ENCODE results near the gene TPCN2. TPM values are rescaled to one million over a fixed set of nuclear protein-coding genes. Genes with fewer than 3 reads are reported as not detected.

Gene TPCN2
- polyA plus RNA-seq, 2 donors = 6.5 to 12.1 TPM

- H3K27ac ChIP-seq (ENCODE audit: low read depth in 2 of 2, low read length in 1 of 2) = peak overlapping the region in 1 of 2 donors; percentile 29
- peaks cover 0 to 2% of the 10 kb centered on the region in 2 donors for H3K4me1 ChIP-seq (ENCODE audit: control insufficient read depth in 2 of 2, insufficient read depth in 2 of 2, low read length in 1 of 2)
- no peak overlapping the region for H3K4me3 ChIP-seq (ENCODE audit: low read depth in 1 of 2, low read length in 2 of 2)
- no peaks in the 10 kb centered on the region for H3K36me3 ChIP-seq (ENCODE audit: control insufficient read depth in 2 of 2, insufficient read depth in 2 of 2, low read length in 1 of 2)
- H3K9me3 ChIP-seq (ENCODE audit: control insufficient read depth in 2 of 2, insufficient read depth in 1 of 2, low read depth in 1 of 2, low read length in 1 of 2) = no peaks in the 10 kb centered on the region
- 28 to 29% methylated on average over 15 of the region's 15 CpGs for WGBS, 2 donors
- no peaks in the 10 kb centered on the region for H3K27me3 ChIP-seq (ENCODE audit: control insufficient read depth in 1 of 2, insufficient read depth in 2 of 2, low read length in 2 of 2)
Measured at GRCh38 chr11:69044111-69045013, 4.4 kb upstream of the TPCN2 start.

- 31 to 35% methylated on average over 11 of the region's 11 CpGs for WGBS, 2 donors
- Histone ChIP-seq H3K4me1 (ENCODE audit: control insufficient read depth in 2 of 2, insufficient read depth in 2 of 2, low read length in 1 of 2) (peaks cover 7 to 18% of the 10 kb centered on the region in 2 donors), H3K27me3 (ENCODE audit: control insufficient read depth in 1 of 2, insufficient read depth in 2 of 2, low read length in 2 of 2) (no peaks in the 10 kb centered on the region), H3K9me3 (ENCODE audit: control insufficient read depth in 2 of 2, insufficient read depth in 1 of 2, low read depth in 1 of 2, low read length in 1 of 2) (no peaks in the 10 kb centered on the region), H3K4me3 (ENCODE audit: low read depth in 1 of 2, low read length in 2 of 2) (peak overlapping the region; percentile 5 to 87), H3K36me3 (ENCODE audit: control insufficient read depth in 2 of 2, insufficient read depth in 2 of 2, low read length in 1 of 2) (peaks cover 0 to 3% of the 10 kb centered on the region in 2 donors), H3K27ac (ENCODE audit: low read depth in 2 of 2, low read length in 1 of 2) (peak overlapping the region; percentile 45 to 56)
Measured at GRCh38 chr11:69048031-69048693, 570 bp upstream of the TPCN2 start.

- peaks cover 7 to 16% of the 10 kb centered on the region in 2 donors for H3K4me1 ChIP-seq (ENCODE audit: control insufficient read depth in 2 of 2, insufficient read depth in 2 of 2, low read length in 1 of 2)
- peak overlapping the region; percentile 87 to 93 for H3K4me3 ChIP-seq (ENCODE audit: low read depth in 1 of 2, low read length in 2 of 2)
- 6 to 7% methylated on average over 15 of the region's 15 CpGs for WGBS, 2 donors
Measured at GRCh38 chr11:69049490-69049867, 747 bp downstream of the TPCN2 start.

GRCh38 chr11:69050592-69051380 is 2.1 kb downstream of the TPCN2 start:
- Histone ChIP-seq H3K4me1 (ENCODE audit: control insufficient read depth in 2 of 2, insufficient read depth in 2 of 2, low read length in 1 of 2) (peaks cover 7 to 18% of the 10 kb centered on the region in 2 donors), H3K4me3 (ENCODE audit: low read depth in 1 of 2, low read length in 2 of 2) (no peak overlapping the region), H3K27ac (ENCODE audit: low read depth in 2 of 2, low read length in 1 of 2) (peak overlapping the region; percentile 26 to 80)

More at GRCh38 chr11:69049490-69049867, 747 bp downstream of the TPCN2 start:
- H3K27ac ChIP-seq (ENCODE audit: low read depth in 2 of 2, low read length in 1 of 2) = peak overlapping the region; percentile 88 to 90
- H3K9me3 ChIP-seq (ENCODE audit: control insufficient read depth in 2 of 2, insufficient read depth in 1 of 2, low read depth in 1 of 2, low read length in 1 of 2) = no peaks in the 10 kb centered on the region
- no peaks in the 10 kb centered on the region for H3K27me3 ChIP-seq (ENCODE audit: control insufficient read depth in 1 of 2, insufficient read depth in 2 of 2, low read length in 2 of 2)
- H3K36me3 ChIP-seq (ENCODE audit: control insufficient read depth in 2 of 2, insufficient read depth in 2 of 2, low read length in 1 of 2) = peaks cover 0 to 12% of the 10 kb centered on the region in 2 donors

GRCh38 chr11:69051381-69052342 is 2.9 kb downstream of the TPCN2 start:
- Histone ChIP-seq H3K4me3 (ENCODE audit: low read depth in 1 of 2, low read length in 2 of 2) (no peak overlapping the region), H3K9me3 (ENCODE audit: control insufficient read depth in 2 of 2, insufficient read depth in 1 of 2, low read depth in 1 of 2, low read length in 1 of 2) (no peaks in the 10 kb centered on the region), H3K27ac (ENCODE audit: low read depth in 2 of 2, low read length in 1 of 2) (peak overlapping the region in 1 of 2 donors; percentile 74), H3K27me3 (ENCODE audit: control insufficient read depth in 1 of 2, insufficient read depth in 2 of 2, low read length in 2 of 2) (no peaks in the 10 kb centered on the region), H3K4me1 (ENCODE audit: control insufficient read depth in 2 of 2, insufficient read depth in 2 of 2, low read length in 1 of 2) (peaks cover 7 to 22% of the 10 kb centered on the region in 2 donors), H3K36me3 (ENCODE audit: control insufficient read depth in 2 of 2, insufficient read depth in 2 of 2, low read length in 1 of 2) (peaks cover 0 to 24% of the 10 kb centered on the region in 2 donors)
- 76 to 81% methylated on average over 20 of the region's 20 CpGs for WGBS, 2 donors

More at GRCh38 chr11:69050592-69051380, 2.1 kb downstream of the TPCN2 start:
- WGBS, 2 donors = 77 to 82% methylated on average over 18 of the region's 18 CpGs
- Histone ChIP-seq H3K36me3 (ENCODE audit: control insufficient read depth in 2 of 2, insufficient read depth in 2 of 2, low read length in 1 of 2) (peaks cover 0 to 23% of the 10 kb centered on the region in 2 donors), H3K27me3 (ENCODE audit: control insufficient read depth in 1 of 2, insufficient read depth in 2 of 2, low read length in 2 of 2) (no peaks in the 10 kb centered on the region), H3K9me3 (ENCODE audit: control insufficient read depth in 2 of 2, insufficient read depth in 1 of 2, low read depth in 1 of 2, low read length in 1 of 2) (no peaks in the 10 kb centered on the region)

- H3K36me3 ChIP-seq (ENCODE audit: control insufficient read depth in 2 of 2, insufficient read depth in 2 of 2, low read length in 1 of 2) = peaks cover 0 to 31% of the 10 kb centered on the region in 2 donors
- H3K4me3 ChIP-seq (ENCODE audit: low read depth in 1 of 2, low read length in 2 of 2) = no peak overlapping the region
- H3K4me1 ChIP-seq (ENCODE audit: control insufficient read depth in 2 of 2, insufficient read depth in 2 of 2, low read length in 1 of 2) = peaks cover 7 to 22% of the 10 kb centered on the region in 2 donors
- H3K27me3 ChIP-seq (ENCODE audit: control insufficient read depth in 1 of 2, insufficient read depth in 2 of 2, low read length in 2 of 2) = no peaks in the 10 kb centered on the region
- H3K27ac ChIP-seq (ENCODE audit: low read depth in 2 of 2, low read length in 1 of 2) = peak overlapping the region; percentile 32 to 74
- 51 to 71% methylated on average over 20 to 21 of the region's 21 CpGs for WGBS, 2 donors
- H3K9me3 ChIP-seq (ENCODE audit: control insufficient read depth in 2 of 2, insufficient read depth in 1 of 2, low read depth in 1 of 2, low read length in 1 of 2) = no peaks in the 10 kb centered on the region
Measured at GRCh38 chr11:69052343-69053168, 3.8 kb downstream of the TPCN2 start.

DNA sequence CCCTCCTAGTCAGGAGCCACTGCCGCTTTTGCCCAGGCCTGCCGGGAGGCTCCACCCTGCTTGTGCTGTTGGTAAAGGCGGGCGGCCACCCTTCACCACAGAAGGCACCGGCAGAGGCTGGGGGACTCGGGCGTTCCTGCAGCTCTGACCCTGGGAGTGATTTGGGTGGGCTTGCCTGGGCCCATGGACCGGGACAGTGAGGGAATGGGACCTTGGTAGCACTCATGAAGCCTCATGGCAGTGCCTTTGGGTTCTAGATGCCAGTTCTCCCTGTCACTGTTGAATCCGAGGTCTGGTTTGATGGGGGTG is 4.4 kb downstream of the TPCN2 start:
- no peak overlapping the region for H3K4me3 ChIP-seq (ENCODE audit: low read depth in 1 of 2, low read length in 2 of 2)
- WGBS, 2 donors = 52 to 53% methylated on average over 9 of the region's 9 CpGs
- peak overlapping the region; percentile 22 to 32 for H3K27ac ChIP-seq (ENCODE audit: low read depth in 2 of 2, low read length in 1 of 2)
- H3K36me3 ChIP-seq (ENCODE audit: control insufficient read depth in 2 of 2, insufficient read depth in 2 of 2, low read length in 1 of 2) = peaks cover 0 to 34% of the 10 kb centered on the region in 2 donors
- H3K27me3 ChIP-seq (ENCODE audit: control insufficient read depth in 1 of 2, insufficient read depth in 2 of 2, low read length in 2 of 2) = no peaks in the 10 kb centered on the region
- peaks cover 7 to 22% of the 10 kb centered on the region in 2 donors for H3K4me1 ChIP-seq (ENCODE audit: control insufficient read depth in 2 of 2, insufficient read depth in 2 of 2, low read length in 1 of 2)
- no peaks in the 10 kb centered on the region for H3K9me3 ChIP-seq (ENCODE audit: control insufficient read depth in 2 of 2, insufficient read depth in 1 of 2, low read depth in 1 of 2, low read length in 1 of 2)
